Activated CD8-positive, alpha-beta memory T cell treated with anti-CD3 and anti-CD28 coated beads for 36 hours (primary cell): ENCODE results near the gene PPP1R37. TPM values are rescaled to one million over a fixed set of nuclear protein-coding genes. Genes with fewer than 3 reads are reported as not detected.

Experiments used
- CTCF ChIA-PET: fragments of 350-600 bp; sonication (Branson Sonifier 250); formaldehyde crosslinking; loops from one replicate; lab custom pipeline; 2021; ENCODE audit warnings: antibody characterized with exemption; lab: Charles Lee
- POLR2A ChIA-PET: fragments of 350-600 bp; sonication (Branson Sonifier 250); formaldehyde crosslinking; loops from one replicate; lab custom pipeline; 2021; ENCODE audit warnings: antibody characterized with exemption; lab: Charles Lee
- total RNA-seq, 2 experiments: library from RNA; stranded (reverse); gene quantifications; one replicate each; pipeline ENCODE4 v1.2.3, GENCODE V29; 2021

PPP1R37 gene
- total RNA-seq, 2 experiments from 2014 or later: 13.8 to 14.7 TPM

- ChIA-PET POLR2A (no interaction called here), CTCF (no interaction called here)
Observed at GRCh38 chr19:45141203-45141900, 48.4 kb downstream of the PPP1R37 start.

- ChIA-PET POLR2A (no interaction called here), CTCF (no interaction called here)
Observed at GRCh38 chr19:45142016-45142725, 49.2 kb downstream of the PPP1R37 start.

DNA sequence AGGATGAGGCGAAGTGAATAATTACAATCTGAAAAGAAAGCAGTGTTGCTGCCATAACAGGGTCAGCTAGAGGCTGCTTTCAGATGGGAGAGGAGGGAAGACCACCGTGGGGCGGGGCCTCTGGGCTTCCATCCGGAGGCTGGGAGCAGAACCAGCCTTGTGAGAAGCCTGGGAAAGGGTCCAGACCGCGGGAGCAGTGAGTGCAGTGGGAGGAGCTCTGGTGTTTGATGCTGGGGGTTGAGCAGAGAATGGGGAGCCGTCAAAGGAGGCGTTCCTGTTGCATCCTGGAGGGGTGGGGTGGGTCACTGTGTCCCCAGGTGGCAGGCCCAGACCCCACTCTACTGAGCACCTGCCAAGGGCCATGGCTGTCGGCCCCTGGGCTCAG, 49.7 kb downstream of the PPP1R37 start:
- ChIA-PET POLR2A (no interaction called here), CTCF (interaction anchor here (1.5 kb wide), 1 partner anchor 21 kb away, joined by 5 read pairs; no protein-coding TSS in a partner anchor)

- POLR2A ChIA-PET: no interaction called here
- CTCF ChIA-PET: interaction anchor here (0.9 to 1.2 kb wide), 2 partner anchors 9 to 20 kb away, joined by 3 read pairs; no protein-coding TSS in a partner anchor
Observed at GRCh38 chr19:45144431-45145269, 51.7 kb downstream of the PPP1R37 start.

GRCh38 chr19:45145270-45146189, 52.6 kb downstream of the PPP1R37 start:
- POLR2A ChIA-PET: no interaction called here
- CTCF ChIA-PET: no interaction called here

GRCh38 chr19:45146251-45146650, 53.3 kb downstream of the PPP1R37 start:
- ChIA-PET CTCF (interaction anchor here (1.1 kb wide), 1 partner anchor 15 kb away, joined by 4 read pairs; no protein-coding TSS in a partner anchor), POLR2A (interaction anchor here (0.7 kb wide), 1 partner anchor 241 kb away, joined by 4 read pairs; the partner anchor contains the start of gene APOE)

DNA sequence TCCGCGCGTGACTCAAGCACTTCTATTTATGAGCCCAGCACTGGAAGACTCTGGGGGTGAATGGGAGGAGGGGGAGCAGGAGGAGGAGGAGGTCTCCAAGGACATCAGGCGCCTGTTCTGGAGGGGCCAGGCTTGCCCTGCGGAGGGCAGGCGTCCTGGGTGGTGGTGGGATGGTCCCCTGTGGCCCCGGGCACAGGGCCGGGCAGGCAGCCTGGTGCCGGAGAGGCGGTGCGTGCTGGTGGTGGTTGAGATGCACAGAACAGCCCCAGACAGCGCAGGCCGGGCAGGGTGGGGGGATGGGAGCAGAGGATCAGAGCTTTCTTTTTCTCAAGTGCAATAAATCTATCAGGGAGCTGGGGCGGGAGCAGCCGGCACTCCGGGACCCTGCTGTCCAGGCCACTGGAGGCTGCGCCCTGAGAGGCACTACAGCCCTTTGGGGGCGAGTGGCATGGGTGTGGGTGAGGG, 53.8 kb downstream of the PPP1R37 start:
- POLR2A ChIA-PET: interaction anchor here (0.7 kb wide), 1 partner anchor 241 kb away, joined by 4 read pairs; the partner anchor contains the start of gene APOE
- CTCF ChIA-PET: interaction anchor here (1.1 kb wide), 1 partner anchor 16 kb away, joined by 4 read pairs; no protein-coding TSS in a partner anchor

GRCh38 chr19:45147835-45148676, 55.1 kb downstream of the PPP1R37 start:
- POLR2A ChIA-PET: no interaction called here
- CTCF ChIA-PET: no interaction called here

- ChIA-PET CTCF (interaction anchor here (0.6 kb wide), 1 partner anchor 57 kb away, joined by 3 read pairs; no protein-coding TSS in a partner anchor), POLR2A (interaction anchor here (0.6 kb wide), 1 partner anchor 28 kb away, joined by 5 read pairs; no protein-coding TSS in a partner anchor)
Observed at GRCh38 chr19:45149129-45149528, 56.1 kb downstream of the PPP1R37 start.

DNA sequence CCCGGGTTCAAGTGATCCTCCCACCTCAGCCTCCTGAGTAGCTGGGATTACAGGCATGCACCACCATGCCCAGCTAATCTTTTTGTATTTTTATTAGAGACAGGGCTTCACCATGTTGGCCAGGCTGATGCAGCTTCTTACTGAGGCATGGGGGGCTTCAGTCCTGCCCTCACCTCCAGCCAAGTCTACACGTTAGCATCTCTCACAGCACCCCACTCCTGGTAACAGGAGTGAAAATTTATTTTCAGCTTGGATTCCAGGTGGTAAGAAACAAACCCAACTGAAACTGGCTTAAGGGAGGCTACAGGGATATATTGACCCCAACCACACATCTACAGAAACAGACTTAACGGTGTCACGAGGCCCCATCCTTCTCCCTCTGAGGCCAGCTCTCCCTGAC, 57.2 kb downstream of the PPP1R37 start:
- CTCF ChIA-PET: interaction anchor here (0.5 kb wide), 1 partner anchor 12 kb away, joined by 3 read pairs; no protein-coding TSS in a partner anchor
- POLR2A ChIA-PET: no interaction called here

- CTCF ChIA-PET: no interaction called here
- POLR2A ChIA-PET: no interaction called here
Observed at GRCh38 chr19:45150751-45151281, 57.8 kb downstream of the PPP1R37 start.

DNA sequence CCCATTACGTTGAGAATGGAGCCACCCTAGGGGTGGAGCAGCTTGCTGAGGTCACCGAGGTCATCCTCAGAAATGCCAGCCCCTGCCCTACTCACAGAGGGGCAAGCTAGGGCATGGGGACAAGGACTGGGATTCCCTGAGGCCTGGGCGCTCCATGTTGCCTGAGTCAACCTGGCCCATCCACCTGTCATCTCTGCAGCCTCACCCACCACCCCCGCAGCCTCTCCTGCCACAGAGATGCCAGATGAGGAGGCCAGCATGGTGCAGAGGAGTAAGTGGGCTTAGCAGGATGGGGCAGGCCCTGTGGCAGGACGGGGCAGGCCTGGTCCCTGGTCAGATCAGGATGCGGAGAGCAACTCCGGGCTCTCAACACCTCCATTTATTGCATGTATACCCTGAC, 58.3 kb downstream of the PPP1R37 start:
- ChIA-PET POLR2A (no interaction called here), CTCF (interaction anchor here (0.5 kb wide), 1 partner anchor 188 kb away, joined by 3 read pairs; no protein-coding TSS in a partner anchor)

- ChIA-PET POLR2A (interaction anchor here (1.3 kb wide), 1 partner anchor 73 kb away, joined by 4 read pairs; the partner anchor contains the start of gene GEMIN7), CTCF (interaction anchor here (0.5 to 1.7 kb wide), 4 partner anchors 33 to 187 kb away, joined by 3 to 4 read pairs (median 3); partner anchors contain the start of gene GEMIN7)
Observed at GRCh38 chr19:45151821-45152503, 59.0 kb downstream of the PPP1R37 start.

GRCh38 chr19:45152504-45153338, 59.7 kb downstream of the PPP1R37 start:
- POLR2A ChIA-PET: interaction anchor here (0.6 to 1.4 kb wide), 4 partner anchors 12 to 1369 kb away, joined by 3 to 5 read pairs (median 4); partner anchors contain the start of gene GEMIN7
- CTCF ChIA-PET: interaction anchor here (0.7 to 1.7 kb wide), 4 partner anchors 9 to 74 kb away, joined by 3 to 4 read pairs (median 4); partner anchors contain the start of gene GEMIN7
